NCI-H1417 treated with DMSO at 0.1 percent for 48 hours (cell line): ENCODE measurements around the gene MRE11.
"Not testable (repeated sequence)": the region's sequence is repeated elsewhere in the genome, so short reads cannot be mapped to it uniquely, and the experiment has no call there.

Experiments
- DNase-seq: peaks from one replicate; lab custom pipeline; 2025; lab: John Stamatoyannopoulos, UW

Gene MRE11

DNA sequence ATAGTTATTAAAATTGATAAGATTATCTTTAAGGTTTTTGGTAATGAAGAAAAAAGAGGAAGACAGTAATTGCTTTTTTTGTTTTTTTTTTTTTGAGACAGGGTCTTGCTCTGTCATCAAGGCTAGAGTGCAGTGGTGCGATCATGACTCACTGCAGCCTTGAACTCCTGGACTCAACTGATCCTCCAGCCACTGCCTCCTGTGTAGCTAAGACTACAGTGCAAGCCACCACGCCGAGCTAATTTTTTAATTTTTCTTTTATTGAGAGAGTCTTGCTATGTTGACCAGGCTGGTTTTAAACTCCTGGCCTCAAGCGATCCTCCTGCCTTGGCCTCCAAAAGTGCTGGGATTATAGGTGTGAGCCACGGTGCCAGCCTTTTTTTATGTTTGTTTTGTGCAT lies 12.9 kb upstream of the MRE11 start:
- DNase-seq, result not testable (repeated sequence)

GRCh38 chr11:94504689-94505293 lies 11.1 kb upstream of the MRE11 start:
- DNase-seq, result peak; percentile 35

DNA sequence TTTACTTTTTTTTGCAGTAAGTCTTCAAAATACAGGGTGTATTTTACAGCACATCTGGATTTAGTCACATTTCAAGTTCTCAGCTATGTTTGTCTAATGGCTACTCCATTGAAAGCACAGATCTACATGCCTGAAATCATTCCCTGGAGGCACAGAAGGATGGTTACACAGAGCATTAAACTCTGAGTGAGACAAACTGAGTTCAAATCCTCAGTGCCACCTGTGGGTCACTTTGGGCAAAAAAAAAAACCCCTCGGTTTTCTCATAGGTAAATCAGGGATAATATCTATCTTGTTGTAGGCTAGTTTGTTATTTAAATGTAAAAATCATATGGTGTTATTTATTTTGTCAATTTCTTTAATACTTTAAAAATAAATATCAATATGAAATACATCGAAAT lies 7.9 kb upstream of the MRE11 start:
- DNase-seq, result no peak

DNA sequence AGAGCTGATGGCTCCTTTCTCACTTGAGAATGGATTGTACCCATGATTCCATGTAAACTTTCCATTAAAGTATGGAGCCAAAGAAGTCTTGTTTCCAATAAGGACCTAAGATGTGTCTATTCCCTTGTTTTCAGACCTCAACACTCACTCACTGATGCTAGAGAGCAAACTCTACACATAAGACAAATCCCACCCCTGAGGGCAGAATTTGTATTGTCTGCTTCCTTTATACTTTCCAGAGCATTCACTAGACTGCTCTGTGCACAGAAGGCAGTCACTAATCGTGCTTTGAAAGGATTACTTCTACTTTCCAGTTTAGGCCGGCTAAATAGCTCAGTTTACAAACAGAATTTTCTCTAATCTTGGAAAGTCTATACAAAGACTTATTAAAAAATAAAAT lies 6.5 kb upstream of the MRE11 start:
- no peak for DNase-seq

DNA sequence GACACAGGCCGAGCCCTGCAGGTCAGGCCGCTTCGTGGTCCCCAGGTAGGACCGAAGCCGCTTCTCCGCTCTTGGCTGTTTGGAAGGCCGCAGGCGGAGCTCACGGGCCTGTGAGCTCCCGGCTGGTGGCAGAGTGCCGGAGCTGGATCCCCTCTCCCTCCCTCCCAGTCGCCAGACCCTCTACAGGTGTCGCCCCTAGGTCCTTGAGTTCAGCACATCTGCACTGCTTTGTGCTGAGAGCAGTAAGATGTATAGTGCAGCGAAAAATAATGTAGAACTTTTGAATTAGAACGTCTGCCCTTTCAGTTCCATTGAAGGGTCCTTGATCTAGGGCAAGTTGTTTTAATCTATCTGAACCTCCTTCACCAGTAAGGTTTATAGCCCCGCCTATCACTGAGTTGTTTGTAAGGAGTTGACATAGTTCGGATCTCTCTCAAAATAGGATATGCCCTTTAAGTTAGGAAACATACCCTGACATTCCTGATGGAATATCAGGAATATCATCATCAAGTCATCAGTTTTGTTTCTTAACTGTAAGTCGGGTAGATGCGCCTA lies 559 bp upstream of the MRE11 start:
- DNase-seq, result no peak

DNA sequence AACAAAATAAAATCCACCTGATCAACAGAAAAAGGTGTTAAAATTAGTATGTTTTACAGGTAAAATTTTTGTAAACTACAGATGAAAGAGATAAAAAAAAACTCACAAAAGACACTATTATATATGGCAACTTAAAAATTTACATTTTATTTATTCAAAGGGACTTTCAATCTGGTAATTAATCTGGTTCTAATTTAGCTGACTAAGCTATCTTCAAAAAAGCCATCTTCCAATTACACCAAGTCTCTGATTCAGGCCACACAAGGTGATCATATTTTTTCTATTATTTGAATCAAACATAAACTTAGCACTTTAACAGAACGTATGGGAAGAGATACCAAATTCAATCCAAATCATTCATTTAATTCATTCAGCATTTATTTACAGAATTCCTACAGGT lies 7.6 kb downstream of the MRE11 start:
- no peak for DNase-seq

GRCh38 chr11:94481342-94481741 lies 12.3 kb downstream of the MRE11 start:
- no peak for DNase-seq

GRCh38 chr11:94477624-94478023 lies 16.0 kb downstream of the MRE11 start:
- DNase-seq, result no peak

DNA sequence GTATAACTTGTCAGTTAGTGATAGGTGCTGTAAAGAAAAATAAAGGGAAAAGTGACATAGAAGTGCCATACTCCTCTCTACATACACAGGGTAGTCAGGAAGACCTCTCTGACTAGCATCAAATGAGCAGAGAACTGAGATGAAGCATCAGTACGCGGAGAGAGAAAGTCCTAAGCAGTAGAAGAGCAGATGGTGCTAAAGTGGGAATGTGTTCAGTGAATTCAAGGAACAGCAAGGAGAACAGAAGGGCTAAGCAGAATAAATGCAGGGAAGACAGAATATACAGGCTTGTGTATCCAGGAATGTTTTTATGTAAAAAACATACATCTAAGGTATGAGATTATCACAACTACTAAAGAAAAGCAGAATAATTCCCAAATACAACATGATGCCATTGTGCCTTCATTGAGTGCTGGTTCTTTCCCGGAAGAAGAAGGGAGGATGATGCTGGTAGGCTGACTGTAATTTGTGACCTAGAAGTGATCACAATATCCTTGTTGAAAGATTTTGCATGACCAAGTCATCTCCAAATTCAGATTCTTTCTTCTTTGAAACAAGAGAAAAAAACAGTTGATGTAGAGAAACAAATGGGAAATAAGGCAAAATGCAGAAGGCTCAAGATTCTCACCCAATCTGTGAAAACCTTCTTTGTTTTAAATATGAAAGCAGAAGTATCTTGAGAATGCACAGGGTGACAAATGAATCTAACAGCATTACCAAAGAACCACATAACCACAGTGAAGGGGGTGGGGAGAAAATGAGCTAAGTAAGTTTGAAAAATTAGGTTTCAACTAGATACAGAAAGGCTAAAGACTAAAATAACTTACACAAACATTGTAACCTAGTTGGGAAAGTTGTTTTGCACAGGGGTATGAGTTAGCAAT lies 20.5 kb downstream of the MRE11 start:
- DNase-seq, result no peak

DNA sequence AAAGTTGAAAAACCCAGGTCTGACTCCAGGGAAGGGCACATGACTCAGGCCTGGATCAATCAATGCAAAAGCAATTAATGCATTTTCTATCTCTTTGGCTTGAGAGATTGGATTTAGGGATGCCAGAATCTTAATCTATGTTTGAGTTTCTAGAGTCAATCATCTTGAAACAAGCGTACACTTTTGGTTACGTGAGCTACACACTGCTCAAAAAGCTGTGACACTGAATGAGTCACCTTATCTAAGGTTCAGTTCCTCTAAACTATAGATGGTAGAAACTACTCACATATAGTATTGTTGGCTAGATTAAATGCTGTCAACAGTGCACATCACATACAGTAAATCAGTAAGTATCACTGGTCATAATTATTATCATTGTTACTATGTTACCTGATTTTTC lies 24.2 kb downstream of the MRE11 start:
- DNase-seq, result no peak

DNA sequence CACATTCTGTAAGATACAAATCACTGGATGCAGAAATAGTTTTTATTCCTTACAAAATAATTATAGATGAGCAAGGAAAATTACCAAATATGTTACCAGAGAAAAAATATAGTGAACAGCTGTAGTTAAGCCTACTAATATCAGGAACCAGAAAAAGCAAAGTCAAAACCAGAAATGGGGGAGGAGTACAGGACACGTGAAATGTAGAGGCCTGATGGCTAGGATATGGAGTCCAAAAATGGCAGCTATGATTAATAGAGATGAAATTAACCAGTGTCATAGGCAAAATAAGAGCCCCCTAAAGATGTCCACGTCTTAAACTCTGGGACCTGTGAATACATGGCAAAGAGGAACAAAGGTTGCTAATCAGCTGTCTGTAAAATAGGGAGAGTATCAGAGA lies 34.1 kb downstream of the MRE11 start:
- no peak for DNase-seq

- no peak for DNase-seq
Observed at GRCh38 chr11:94457118-94458029, 36.3 kb downstream of the MRE11 start.

DNA sequence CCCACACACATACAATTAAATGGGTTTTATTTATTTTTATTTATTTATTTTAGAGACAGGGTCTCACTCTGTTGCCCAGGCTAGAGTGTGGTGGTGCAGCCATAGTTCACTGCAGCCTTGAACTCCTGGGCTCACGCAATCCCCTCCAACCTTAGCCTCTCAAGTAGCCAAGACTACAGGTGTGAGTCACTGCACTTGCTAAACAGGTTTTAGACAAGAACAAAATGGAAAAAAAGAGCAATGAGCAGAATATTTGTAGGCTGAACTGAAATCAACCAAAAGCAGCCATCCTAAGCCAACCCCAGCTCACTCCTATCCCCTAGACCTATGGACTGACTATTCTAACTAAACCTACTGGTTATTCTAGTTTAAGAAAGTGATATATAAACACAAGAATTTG lies 37.8 kb downstream of the MRE11 start:
- no peak for DNase-seq

GRCh38 chr11:94454301-94454700 lies 39.3 kb downstream of the MRE11 start:
- no peak for DNase-seq

GRCh38 chr11:94452988-94453387 lies 40.7 kb downstream of the MRE11 start:
- DNase-seq, result no peak

DNA sequence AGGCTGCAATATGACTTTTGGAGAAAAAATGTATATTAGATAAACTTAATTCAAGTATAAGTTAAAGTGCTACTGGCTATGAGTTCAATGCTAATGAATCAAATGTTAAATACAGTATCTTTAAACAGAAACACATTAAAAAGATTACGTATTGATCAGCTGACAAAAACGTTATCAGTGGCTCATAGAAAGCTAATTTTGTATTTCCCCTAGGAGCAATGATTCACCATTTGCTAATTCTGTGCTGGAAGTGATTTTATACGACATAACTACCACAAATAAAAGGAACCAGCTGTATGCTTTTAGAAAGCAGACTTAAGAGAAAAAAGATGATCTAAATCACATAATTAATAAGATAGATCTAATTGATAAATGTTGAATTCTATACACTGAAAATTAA lies 43.6 kb downstream of the MRE11 start:
- no peak for DNase-seq

- DNase-seq, result no peak
Observed at GRCh38 chr11:94449437-94449836, 44.2 kb downstream of the MRE11 start.

DNA sequence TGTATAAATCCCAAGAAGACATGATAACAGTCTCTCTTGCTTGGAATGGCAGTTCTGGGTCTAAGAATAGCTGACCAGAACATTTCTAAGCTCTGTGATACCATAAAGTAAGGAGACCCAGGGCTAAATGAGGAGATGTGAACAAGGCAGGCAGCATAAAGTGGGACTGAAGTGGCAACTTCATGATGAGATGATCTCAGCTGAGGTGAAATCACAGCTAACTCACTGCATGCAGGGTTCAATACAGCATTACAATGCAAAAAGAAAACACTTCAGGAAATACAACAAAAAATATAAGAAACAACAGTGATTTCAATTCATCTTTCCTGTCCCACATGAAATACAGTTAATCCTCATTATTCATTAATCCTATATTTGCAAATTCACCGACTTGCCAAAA lies 44.6 kb downstream of the MRE11 start:
- DNase-seq, result no peak

DNA sequence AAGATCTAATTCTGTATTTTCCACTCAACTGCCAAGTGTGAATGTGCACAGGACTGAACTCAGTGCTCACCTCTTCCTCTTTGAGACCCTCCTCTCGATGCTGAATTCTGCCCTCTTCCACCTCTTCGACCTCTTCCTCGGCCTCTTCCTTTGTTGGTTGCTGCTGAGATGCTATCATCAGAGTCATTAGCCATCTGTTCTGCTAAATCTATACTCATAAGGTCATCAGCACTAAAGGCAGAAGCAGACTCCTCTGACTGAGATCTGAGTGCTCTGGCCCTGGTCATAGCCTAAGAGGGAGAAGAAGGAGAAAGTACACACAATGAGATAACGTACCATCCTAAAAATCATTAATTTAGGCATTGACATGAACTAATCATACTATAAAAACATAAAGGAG lies 46.5 kb downstream of the MRE11 start:
- DNase-seq, result no peak

- no peak for DNase-seq
Observed at GRCh38 chr11:94445641-94446040, 48.0 kb downstream of the MRE11 start.

DNA sequence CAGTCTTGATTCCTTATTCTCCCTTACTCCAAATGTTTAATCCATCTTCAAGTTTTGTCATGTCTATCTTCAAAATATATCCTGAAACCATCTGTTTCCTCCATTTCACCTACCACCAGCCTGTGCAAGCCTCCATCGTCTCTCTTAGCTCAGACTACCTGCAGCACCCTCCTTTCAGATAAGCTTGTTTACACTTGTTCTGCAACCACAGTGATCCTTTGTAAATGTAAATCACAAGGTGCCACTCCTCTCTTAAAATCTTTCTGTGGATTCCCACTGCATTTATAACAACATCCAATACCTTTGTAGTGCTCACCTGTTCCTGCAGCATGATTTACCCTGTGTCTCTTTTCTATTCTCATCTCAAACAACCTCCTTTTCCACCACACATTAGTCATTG lies 60.6 kb downstream of the MRE11 start:
- DNase-seq, result no peak

GRCh38 chr11:94424662-94425061 lies 69.0 kb downstream of the MRE11 start:
- no peak for DNase-seq
